Body of pancreas (tissue), 4 donors: ENCODE results near the gene COL4A2.

ENCODE experiments used
- POLR2A ChIP-seq, 3 donors: fragments of 450-650 bp; IDR thresholded peaks; one replicate each; pipeline ENCODE4 v1.6.1; 2016; ENCODE audit warnings: antibody characterized with exemption in 3 of 3, mild to moderate bottlenecking in 2 of 3
- TF ChIP-seq, protein P1 (sequence below), 7 experiments: fragments of 450-650 bp in 4 of 7; fragments of 200-600 bp in 3 of 7; sonication (generic) in 3 of 7; IDR thresholded peaks; one replicate each; pipeline ENCODE4 v1.5.1; 2016 to 2019; ENCODE audit warnings: antibody characterized with exemption in 7 of 7

DNA sequence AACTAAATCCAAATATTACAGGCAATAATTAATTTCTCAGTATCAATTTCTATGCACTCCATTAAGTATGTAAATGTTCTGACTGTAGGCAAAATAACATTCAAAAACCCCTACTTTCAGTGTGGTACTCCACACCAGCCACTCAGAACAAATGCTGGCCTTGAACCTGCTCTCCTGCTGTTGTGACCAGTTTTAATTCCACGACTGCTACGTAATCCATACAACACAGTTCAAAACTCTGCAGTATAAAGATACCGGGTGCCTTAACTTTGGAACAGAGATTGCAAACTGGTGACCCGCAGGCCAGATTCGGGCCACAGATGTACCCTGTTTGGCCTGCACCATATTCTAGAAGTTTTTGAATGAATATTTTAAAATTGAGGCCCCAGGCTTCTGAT is 30.5 kb upstream of the COL4A2 start:
- no peak for TF ChIP-seq POLR2A (IDR thresholded peaks at IDR 0.05)
- TF ChIP-seq, protein P1, sequence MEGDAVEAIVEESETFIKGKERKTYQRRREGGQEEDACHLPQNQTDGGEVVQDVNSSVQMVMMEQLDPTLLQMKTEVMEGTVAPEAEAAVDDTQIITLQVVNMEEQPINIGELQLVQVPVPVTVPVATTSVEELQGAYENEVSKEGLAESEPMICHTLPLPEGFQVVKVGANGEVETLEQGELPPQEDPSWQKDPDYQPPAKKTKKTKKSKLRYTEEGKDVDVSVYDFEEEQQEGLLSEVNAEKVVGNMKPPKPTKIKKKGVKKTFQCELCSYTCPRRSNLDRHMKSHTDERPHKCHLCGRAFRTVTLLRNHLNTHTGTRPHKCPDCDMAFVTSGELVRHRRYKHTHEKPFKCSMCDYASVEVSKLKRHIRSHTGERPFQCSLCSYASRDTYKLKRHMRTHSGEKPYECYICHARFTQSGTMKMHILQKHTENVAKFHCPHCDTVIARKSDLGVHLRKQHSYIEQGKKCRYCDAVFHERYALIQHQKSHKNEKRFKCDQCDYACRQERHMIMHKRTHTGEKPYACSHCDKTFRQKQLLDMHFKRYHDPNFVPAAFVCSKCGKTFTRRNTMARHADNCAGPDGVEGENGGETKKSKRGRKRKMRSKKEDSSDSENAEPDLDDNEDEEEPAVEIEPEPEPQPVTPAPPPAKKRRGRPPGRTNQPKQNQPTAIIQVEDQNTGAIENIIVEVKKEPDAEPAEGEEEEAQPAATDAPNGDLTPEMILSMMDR (IDR thresholded peaks at IDR 0.05), result no peak
